BLaER1 (cell line): ENCODE results near the gene TNNI3.
"Not testable (repeated sequence)": the region's sequence is repeated elsewhere in the genome, so short reads cannot be mapped to it uniquely, and the experiment has no call there.

ENCODE experiments used
- H3K27ac ChIP-seq: shearing (Covaris generic); formaldehyde crosslinking; 2 replicates; pipeline ENCODE4 v1.8.1; 2022
- H3K27me3 ChIP-seq: shearing (Covaris generic); formaldehyde crosslinking; 2 replicates; pipeline ENCODE4 v1.8.1; 2022
- H3K36me3 ChIP-seq: shearing (Covaris generic); formaldehyde crosslinking; 2 replicates; pipeline ENCODE4 v1.8.1; 2022
- H3K4me1 ChIP-seq: shearing (Covaris generic); formaldehyde crosslinking; 2 replicates; pipeline ENCODE4 v1.8.1; 2022
- H3K4me2 ChIP-seq: shearing (Covaris generic); formaldehyde crosslinking; 2 replicates; pipeline ENCODE4 v1.8.1; 2022
- H3K4me3 ChIP-seq: shearing (Covaris generic); formaldehyde crosslinking; 2 replicates; pipeline ENCODE4 v1.8.1; 2022
- H3K9ac ChIP-seq: shearing (Covaris generic); formaldehyde crosslinking; 2 replicates; pipeline ENCODE4 v1.8.1; 2022
- H3K9me3 ChIP-seq: shearing (Covaris generic); formaldehyde crosslinking; 2 replicates; pipeline ENCODE4 v1.8.1; 2022
- H4K20me1 ChIP-seq: shearing (Covaris generic); formaldehyde crosslinking; 2 replicates; pipeline ENCODE4 v1.8.1; 2022
- Cebpa-rat ChIP-seq: shearing (Covaris generic); IDR thresholded peaks from 2 replicates; pipeline ENCODE4 v1.8.1; 2022

The TNNI3 gene

DNA sequence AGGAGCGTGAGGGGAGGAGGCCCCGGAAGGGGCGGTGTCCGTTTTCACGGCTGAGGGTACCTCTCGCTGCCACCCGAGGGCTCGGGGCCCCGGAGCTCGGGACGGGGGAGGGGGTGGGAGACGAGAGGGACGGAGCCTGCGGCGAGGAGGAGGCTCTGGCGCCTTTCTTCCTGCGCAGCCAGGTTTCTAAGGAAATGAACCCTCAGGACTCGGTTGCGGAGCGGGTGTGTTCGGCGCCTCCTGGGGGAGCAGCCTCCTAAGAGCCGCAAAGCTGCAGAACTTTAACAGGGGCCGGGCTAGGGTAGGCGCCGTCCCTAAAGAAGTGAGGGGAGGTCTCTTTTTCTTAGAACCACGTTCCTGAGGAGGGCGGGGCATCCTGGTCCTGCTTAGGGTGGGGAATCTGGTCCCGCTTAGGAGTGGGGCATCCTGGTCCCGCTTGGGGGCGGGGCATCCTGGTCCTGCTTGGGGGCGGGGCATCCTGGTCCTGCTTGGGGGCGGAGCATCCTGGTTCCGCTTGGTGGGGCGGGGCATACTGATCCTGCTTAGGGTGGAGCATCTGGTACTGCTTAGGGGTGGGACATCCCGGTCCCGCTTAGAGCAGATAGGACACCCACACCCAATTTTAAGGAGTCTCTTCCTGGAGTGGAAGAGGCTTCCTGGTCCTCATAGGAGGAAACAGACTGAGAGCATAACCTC lies 16.3 kb upstream of the TNNI3 start:
- Histone ChIP-seq H3K9me3 (peaks cover 5% of the 10 kb centered on the region; the same call in 1 of the 2 replicates), H3K4me1 (peaks cover 41% of the 10 kb centered on the region), H3K27me3 (peaks cover 46% of the 10 kb centered on the region), H4K20me1 (0 out of 2 replicates have a peak, but pooled peaks cover 5% of the 10 kb centered on the region), H3K4me2 (peak overlapping the region; percentile 83), H3K4me3 (peak overlapping the region; percentile 73), H3K36me3 (no peaks in the 10 kb centered on the region), H3K27ac (peak overlapping the region; percentile 49; the same call in 1 of the 2 replicates), H3K9ac (peak overlapping the region; percentile 64)
- no peak for TF ChIP-seq Cebpa-rat

DNA sequence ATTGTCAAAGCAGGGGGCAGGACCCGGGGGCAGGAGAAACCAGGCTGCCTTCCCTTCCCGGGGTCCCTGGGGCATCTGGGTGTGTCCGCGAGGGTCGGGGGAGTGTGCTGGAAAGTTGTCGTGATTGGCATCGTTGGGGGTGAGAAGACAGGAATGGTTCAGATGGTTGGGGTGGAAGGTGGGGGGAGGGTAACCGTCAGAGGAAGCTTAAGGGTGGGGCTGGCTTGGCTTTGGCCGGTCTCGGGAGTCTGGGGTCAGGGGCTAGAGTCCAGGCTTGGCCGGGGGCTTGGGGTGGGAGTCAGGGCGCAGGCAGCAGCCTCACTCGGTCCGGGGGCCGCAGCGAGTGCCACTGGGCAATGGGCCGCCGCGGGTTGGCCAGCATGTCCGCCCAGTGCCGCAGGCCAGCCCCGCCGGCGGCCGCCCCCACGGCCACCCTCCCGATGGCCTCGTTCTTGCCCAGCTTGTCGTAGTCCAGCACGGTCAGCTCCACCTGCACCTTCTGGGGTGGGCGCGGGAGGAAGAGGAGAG lies 15.7 kb upstream of the TNNI3 start:
- H3K27me3 ChIP-seq: peaks cover 46% of the 10 kb centered on the region
- no peak for TF ChIP-seq Cebpa-rat
- peaks cover 5% of the 10 kb centered on the region; the same call in 1 of the 2 replicates for H3K9me3 ChIP-seq
- peak overlapping the region; percentile 83 for H3K4me2 ChIP-seq
- H3K4me3 ChIP-seq: peak overlapping the region; percentile 73
- 0 out of 2 replicates have a peak, but pooled peaks cover 2% of the 10 kb centered on the region for H4K20me1 ChIP-seq
- H3K4me1 ChIP-seq: peaks cover 35% of the 10 kb centered on the region
- peak overlapping the region; percentile 64 for H3K9ac ChIP-seq
- no peaks in the 10 kb centered on the region for H3K36me3 ChIP-seq
- peak overlapping the region; percentile 49; the same call in 1 of the 2 replicates for H3K27ac ChIP-seq

DNA sequence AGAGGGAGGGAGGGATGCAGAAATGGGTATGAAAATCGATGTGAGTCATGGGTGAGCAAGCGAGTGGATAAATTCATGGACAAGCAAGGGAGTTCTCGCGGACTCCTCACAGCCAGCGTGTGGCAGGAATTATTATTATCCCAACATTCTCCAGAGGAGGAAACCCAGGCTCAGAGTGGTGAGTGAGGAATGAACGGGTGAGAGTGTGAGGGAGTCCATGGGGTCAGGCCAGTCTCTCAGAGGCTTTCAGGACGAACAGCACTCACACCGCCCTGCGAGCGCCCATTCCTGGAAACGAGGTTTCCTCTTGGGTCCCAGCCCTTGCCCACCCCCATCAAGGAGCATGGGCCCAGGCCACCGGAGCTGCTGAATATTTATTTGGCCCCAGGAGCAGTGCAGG lies 15.2 kb upstream of the TNNI3 start:
- peaks cover 5% of the 10 kb centered on the region; the same call in 1 of the 2 replicates for H3K9me3 ChIP-seq
- no peaks in the 10 kb centered on the region for H4K20me1 ChIP-seq
- no peak for TF ChIP-seq Cebpa-rat
- no peak overlapping the region for H3K27ac ChIP-seq
- H3K9ac ChIP-seq: no peak overlapping the region
- H3K4me2 ChIP-seq: peak overlapping the region; percentile 83
- peaks cover 46% of the 10 kb centered on the region for H3K27me3 ChIP-seq
- no peaks in the 10 kb centered on the region for H3K36me3 ChIP-seq
- peaks cover 31% of the 10 kb centered on the region for H3K4me1 ChIP-seq
- peak overlapping the region; percentile 73 for H3K4me3 ChIP-seq

DNA sequence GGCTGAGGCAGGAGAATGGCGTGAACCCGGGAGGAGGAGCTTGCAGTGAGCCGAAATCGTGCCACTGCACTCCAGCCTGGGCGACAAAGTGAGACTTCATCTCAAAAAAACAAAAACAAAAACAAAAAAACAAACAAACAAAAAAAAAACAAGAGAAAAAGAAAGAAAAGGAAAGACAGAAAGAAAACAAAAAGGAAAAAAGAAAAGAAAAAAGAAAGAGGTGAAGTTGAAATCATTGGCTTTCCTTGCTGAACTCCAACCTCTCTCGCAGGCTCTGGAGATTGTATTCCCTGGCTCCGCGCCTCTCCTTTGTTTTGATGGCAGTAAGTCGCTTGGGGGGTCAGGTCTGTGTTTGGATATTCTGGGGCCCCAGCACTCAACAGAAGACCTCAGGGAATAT lies 14.8 kb upstream of the TNNI3 start:
- H3K4me3 ChIP-seq, H3K9ac ChIP-seq, H3K4me2 ChIP-seq, H3K36me3 ChIP-seq, H3K27ac ChIP-seq, H3K9me3 ChIP-seq, H4K20me1 ChIP-seq: not testable (repeated sequence)
- Histone ChIP-seq H3K27me3 (peaks cover 46% of the 10 kb centered on the region), H3K4me1 (peaks cover 31% of the 10 kb centered on the region)

DNA sequence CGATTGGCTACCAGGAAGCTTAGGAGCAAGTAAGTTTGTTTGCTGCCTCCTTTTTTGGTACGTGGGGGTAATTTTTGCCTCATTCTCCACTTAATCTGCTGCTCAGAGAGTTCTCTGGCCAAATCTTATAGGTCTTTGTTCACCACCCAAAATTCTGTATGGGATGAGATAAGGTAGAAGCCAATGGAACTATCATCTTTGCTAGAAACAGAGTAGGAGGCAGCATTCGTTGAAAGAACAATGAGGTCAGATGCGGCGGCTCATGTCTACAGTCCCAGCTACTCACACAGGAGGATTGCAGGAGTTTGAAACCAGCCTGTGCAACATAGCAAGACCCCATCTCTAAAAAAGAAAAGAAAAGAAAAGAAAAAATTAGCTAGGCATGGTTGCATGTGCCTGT lies 13.9 kb upstream of the TNNI3 start:
- Histone ChIP-seq H3K27me3 (peaks cover 46% of the 10 kb centered on the region), H3K9me3 (peaks cover 5% of the 10 kb centered on the region; the same call in 1 of the 2 replicates), H3K4me3 (no peak overlapping the region), H3K4me2 (no peak overlapping the region), H3K4me1 (peaks cover 37% of the 10 kb centered on the region), H3K9ac (no peak overlapping the region), H4K20me1 (no peaks in the 10 kb centered on the region), H3K27ac (no peak overlapping the region), H3K36me3 (no peaks in the 10 kb centered on the region)
- TF ChIP-seq Cebpa-rat: no peak

GRCh38 chr19:55169136-55169535 lies 11.6 kb upstream of the TNNI3 start:
- no peak for TF ChIP-seq Cebpa-rat
- Histone ChIP-seq H3K4me2 (no peak overlapping the region), H3K27me3 (peaks cover 43% of the 10 kb centered on the region), H3K36me3 (no peaks in the 10 kb centered on the region), H3K4me3 (no peak overlapping the region), H3K4me1 (peaks cover 32% of the 10 kb centered on the region), H3K9ac (no peak overlapping the region), H3K9me3 (no peaks in the 10 kb centered on the region), H4K20me1 (no peaks in the 10 kb centered on the region), H3K27ac (no peak overlapping the region)

DNA sequence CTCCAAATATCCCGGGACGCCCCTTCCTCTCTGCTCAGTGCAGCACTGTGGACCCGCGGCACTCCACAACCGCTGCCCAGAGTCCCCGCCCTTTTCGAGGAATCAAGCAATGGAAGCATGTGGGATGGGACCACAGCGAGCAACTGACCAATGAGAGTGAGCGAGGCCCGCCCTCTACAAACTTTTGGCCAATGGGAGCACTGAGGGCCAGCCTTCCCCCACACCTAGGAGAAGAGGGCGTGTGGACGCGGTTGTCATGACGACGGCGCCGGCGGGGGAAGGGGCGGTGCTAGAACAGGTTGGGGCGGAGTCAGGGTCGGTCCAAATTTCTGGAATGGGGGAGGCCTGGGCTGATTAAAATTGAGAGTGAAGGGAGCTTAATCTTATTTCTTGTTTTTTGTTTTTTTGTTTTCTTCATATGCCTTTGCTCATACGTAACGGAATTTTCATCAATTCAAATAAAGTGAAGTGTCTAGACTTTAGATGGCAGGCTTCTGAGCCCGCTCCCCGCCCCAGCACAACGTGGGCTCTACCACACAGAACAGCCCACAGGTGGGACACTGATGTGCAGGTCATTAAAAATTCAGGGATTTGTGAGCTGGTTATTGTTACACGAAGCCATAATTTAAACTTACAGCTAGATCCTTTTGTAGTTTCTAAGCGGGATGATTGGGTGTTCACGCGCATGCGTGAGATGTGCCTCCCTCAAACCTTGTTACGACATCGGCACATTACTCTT lies 9.2 kb upstream of the TNNI3 start, which contains the start of gene DNAAF3:
TSS of gene DNAAF3 (minus strand) at position 84 of the 739 bp plus-strand sequence. CDS start 200 bp downstream, outside the sequence.
- Histone ChIP-seq H3K9me3 (no peaks in the 10 kb centered on the region), H3K4me1 (peaks cover 18% of the 10 kb centered on the region), H3K4me3 (peak within 1 kb of the TSS; percentile 63), H4K20me1 (no peaks in the 10 kb centered on the region), H3K36me3 (no peaks in the 10 kb centered on the region), H3K9ac (peak within 1 kb of the TSS; percentile 74), H3K27me3 (peaks cover 21% of the 10 kb centered on the region), H3K27ac (peak within 1 kb of the TSS; percentile 72), H3K4me2 (peak within 1 kb of the TSS; percentile 86)
- TF ChIP-seq Cebpa-rat: no peak

GRCh38 chr19:55165952-55166529 lies 8.5 kb upstream of the TNNI3 start:
- Histone ChIP-seq H3K9ac (no peak overlapping the region), H3K27ac (no peak overlapping the region), H3K36me3 (no peaks in the 10 kb centered on the region), H3K4me1 (peaks cover 18% of the 10 kb centered on the region), H3K4me3 (peak overlapping the region; percentile 63), H3K4me2 (peak overlapping the region; percentile 86), H3K9me3 (no peaks in the 10 kb centered on the region), H3K27me3 (peaks cover 14% of the 10 kb centered on the region; the same call in 1 of the 2 replicates), H4K20me1 (no peaks in the 10 kb centered on the region)
- TF ChIP-seq Cebpa-rat: no peak

DNA sequence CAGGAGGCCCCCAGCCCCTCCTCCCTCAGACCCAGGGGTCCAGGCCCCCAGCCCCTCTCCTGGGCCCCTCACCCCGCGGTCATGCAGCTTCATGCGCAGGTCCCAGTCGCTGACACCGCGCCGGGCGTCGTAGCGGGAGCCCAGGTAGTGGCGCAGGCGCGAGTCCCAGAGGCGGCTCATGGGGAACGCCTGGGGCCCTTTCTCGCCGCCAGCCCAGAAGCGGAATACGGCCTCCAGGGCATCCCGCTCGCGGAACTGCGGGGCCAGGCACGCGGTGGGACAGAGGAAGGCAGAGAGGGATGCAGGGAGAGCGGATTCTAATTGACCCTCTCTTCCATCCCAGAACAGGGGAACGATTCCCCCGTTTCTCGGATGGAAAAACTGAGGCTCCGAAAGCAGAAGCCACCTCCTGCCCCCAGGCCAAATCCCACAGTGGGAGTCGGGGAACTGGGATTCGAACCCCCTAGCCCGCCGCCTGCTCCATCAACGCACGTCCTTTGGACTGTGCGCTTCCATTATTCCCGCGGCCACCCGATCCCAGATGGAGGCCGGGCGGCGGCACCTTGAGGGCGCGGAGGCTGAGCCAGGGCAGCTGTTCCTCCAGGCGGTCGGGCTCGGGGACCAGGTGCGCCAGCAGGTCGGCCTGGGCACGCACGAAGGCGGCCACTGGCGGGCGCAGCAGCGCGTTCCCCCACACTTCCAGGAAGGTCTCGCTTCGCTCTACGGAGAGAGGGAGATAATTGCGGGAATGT lies 4.2 kb upstream of the TNNI3 start:
- H3K4me3 ChIP-seq: no peak overlapping the region
- no peaks in the 10 kb centered on the region for H3K9me3 ChIP-seq
- peaks cover 46% of the 10 kb centered on the region for H3K4me1 ChIP-seq

More for the DNA sequence above, 4.2 kb upstream of the TNNI3 start:
- H3K9ac ChIP-seq: no peak overlapping the region
- H3K27ac ChIP-seq: no peak overlapping the region
- H3K27me3 ChIP-seq: no peaks in the 10 kb centered on the region
- no peak for TF ChIP-seq Cebpa-rat
- H4K20me1 ChIP-seq: no peaks in the 10 kb centered on the region
- no peaks in the 10 kb centered on the region for H3K36me3 ChIP-seq
- no peak overlapping the region for H3K4me2 ChIP-seq
